HG03139 (cell line): ENCODE measurements around the gene CHMP3.
"Not testable (repeated sequence)": the region's sequence is repeated elsewhere in the genome, so short reads cannot be mapped to it uniquely, and the experiment has no call there.

ENCODE experiments used
- ATAC-seq: cut with Tn5 transposase; IDR thresholded peaks from one replicate; pipeline ENCODE4 v1.9.1; 2021; ENCODE audit not compliant: unreplicated experiment

CHMP3 gene

GRCh38 chr2:86512892-86513291 is 50.4 kb downstream of the CHMP3 start:
- no peak for ATAC-seq

GRCh38 chr2:86512034-86512433 is 51.2 kb downstream of the CHMP3 start:
- ATAC-seq = no peak

GRCh38 chr2:86510436-86510933 is 52.8 kb downstream of the CHMP3 start:
- ATAC-seq = no peak

- ATAC-seq = no peak
Measured at GRCh38 chr2:86507600-86507999, 55.6 kb downstream of the CHMP3 start.

- no peak for ATAC-seq
Measured at GRCh38 chr2:86500325-86501083, 62.7 kb downstream of the CHMP3 start.

- ATAC-seq = no peak
Measured at GRCh38 chr2:86499326-86499725, 63.9 kb downstream of the CHMP3 start.

- no peak for ATAC-seq
Measured at GRCh38 chr2:86498468-86499260, 64.6 kb downstream of the CHMP3 start.

- ATAC-seq = not testable (repeated sequence)
Measured at GRCh38 chr2:86496391-86496790, 66.9 kb downstream of the CHMP3 start.

GRCh38 chr2:86492048-86492453 is 71.2 kb downstream of the CHMP3 start:
- no peak for ATAC-seq

GRCh38 chr2:86491088-86491487 is 72.2 kb downstream of the CHMP3 start:
- no peak for ATAC-seq

GRCh38 chr2:86490245-86490644 is 73.0 kb downstream of the CHMP3 start:
- ATAC-seq = no peak

GRCh38 chr2:86489542-86489941 is 73.7 kb downstream of the CHMP3 start:
- no peak for ATAC-seq

- ATAC-seq = no peak
Measured at GRCh38 chr2:86488561-86489250, 74.5 kb downstream of the CHMP3 start.

GRCh38 chr2:86487062-86487461 is 76.2 kb downstream of the CHMP3 start:
- ATAC-seq = no peak

- ATAC-seq = no peak
Measured at GRCh38 chr2:86485802-86486201, 77.4 kb downstream of the CHMP3 start.

GRCh38 chr2:86485103-86485502 is 78.1 kb downstream of the CHMP3 start:
- ATAC-seq = no peak

GRCh38 chr2:86484385-86484784 is 78.9 kb downstream of the CHMP3 start:
- ATAC-seq = no peak

GRCh38 chr2:86482034-86482433 is 81.2 kb downstream of the CHMP3 start:
- no peak for ATAC-seq

GRCh38 chr2:86480105-86480504 is 83.1 kb downstream of the CHMP3 start:
- ATAC-seq = no peak

GRCh38 chr2:86477349-86477748 is 85.9 kb downstream of the CHMP3 start:
- no peak for ATAC-seq

GRCh38 chr2:86476918-86477317 is 86.3 kb downstream of the CHMP3 start:
- no peak for ATAC-seq

- ATAC-seq = no peak
Measured at GRCh38 chr2:86476092-86476491, 87.2 kb downstream of the CHMP3 start.
